AG04450 (cell line): Measurements from ENCODE around the gene COMMD10. TPM values are rescaled to one million over a fixed set of nuclear protein-coding genes. Genes with fewer than 3 reads are reported as not detected.

ENCODE experiments used
- CTCF ChIA-PET: fragments of 300-600, 350-600 bp; formaldehyde crosslinking; extraction: SDS; loops from one replicate; lab custom pipeline; 2022; ENCODE audit warnings: antibody characterized with exemption, inconsistent platforms; lab: Charles Lee
- POLR2A ChIA-PET: fragments of 350-600 bp; formaldehyde crosslinking; extraction: SDS; loops from one replicate; lab custom pipeline; 2021; ENCODE audit warnings: antibody characterized with exemption, inconsistent platforms; lab: Yijun Ruan, JAX
- DNase-seq: peaks from one replicate; pipeline ENCODE4 v3.0.0-alpha.2; 2011; ENCODE audit warnings: low read depth, low spot score
- H3K27ac ChIP-seq: one replicate; pipeline ENCODE4 v1.5.1; 2012; ENCODE audit warnings: low read depth, low read length, control low read depth
- H3K27me3 ChIP-seq: one replicate; pipeline ENCODE4 v1.6.0; 2012; ENCODE audit warnings: low read length; ENCODE audit not compliant: control insufficient read depth, insufficient read depth
- H3K4me3 ChIP-seq: 2 replicates; pipeline ENCODE4 v1.5.1; 2011; ENCODE audit warnings: mild to moderate bottlenecking, low read depth, low read length, control low read depth
- H3K9me3 ChIP-seq: 2 replicates; pipeline ENCODE4 v1.5.1; 2012; ENCODE audit warnings: low read length; ENCODE audit not compliant: control insufficient read depth, insufficient read depth
- polyA plus RNA-seq: library from polyadenylated mRNA; depleted of rRNA; stranded (reverse); fragments of >200 nt; gene quantifications from 2 replicates; pipeline ENCODE4 v1.2.3, GENCODE V29; 2011; rRNA removed
- small RNA-seq: library from RNA; depleted of rRNA; stranded (forward); fragments of <200 nt; gene quantifications from one replicate; pipeline ENCODE3, GENCODE V24; 2012; ENCODE audit warnings: low read depth; ENCODE audit not compliant: insufficient read length
- TF ChIP-seq, protein P1 (sequence below): IDR thresholded peaks from 2 replicates; pipeline ENCODE4 v1.5.1; 2011; ENCODE audit warnings: low read depth, low read length, control low read depth, inconsistent platforms

COMMD10 gene
- polyA plus RNA-seq, 1 experiment, result 28.2 TPM

- no peak for DNase-seq
- Histone ChIP-seq H3K27me3 (no peaks in the 10 kb centered on the region), H3K4me3 (no peak overlapping the region), H3K27ac (no peak overlapping the region), H3K9me3 (no peaks in the 10 kb centered on the region)
- ChIA-PET POLR2A (no interaction called here), CTCF (no interaction called here)
- TF ChIP-seq, protein P1, sequence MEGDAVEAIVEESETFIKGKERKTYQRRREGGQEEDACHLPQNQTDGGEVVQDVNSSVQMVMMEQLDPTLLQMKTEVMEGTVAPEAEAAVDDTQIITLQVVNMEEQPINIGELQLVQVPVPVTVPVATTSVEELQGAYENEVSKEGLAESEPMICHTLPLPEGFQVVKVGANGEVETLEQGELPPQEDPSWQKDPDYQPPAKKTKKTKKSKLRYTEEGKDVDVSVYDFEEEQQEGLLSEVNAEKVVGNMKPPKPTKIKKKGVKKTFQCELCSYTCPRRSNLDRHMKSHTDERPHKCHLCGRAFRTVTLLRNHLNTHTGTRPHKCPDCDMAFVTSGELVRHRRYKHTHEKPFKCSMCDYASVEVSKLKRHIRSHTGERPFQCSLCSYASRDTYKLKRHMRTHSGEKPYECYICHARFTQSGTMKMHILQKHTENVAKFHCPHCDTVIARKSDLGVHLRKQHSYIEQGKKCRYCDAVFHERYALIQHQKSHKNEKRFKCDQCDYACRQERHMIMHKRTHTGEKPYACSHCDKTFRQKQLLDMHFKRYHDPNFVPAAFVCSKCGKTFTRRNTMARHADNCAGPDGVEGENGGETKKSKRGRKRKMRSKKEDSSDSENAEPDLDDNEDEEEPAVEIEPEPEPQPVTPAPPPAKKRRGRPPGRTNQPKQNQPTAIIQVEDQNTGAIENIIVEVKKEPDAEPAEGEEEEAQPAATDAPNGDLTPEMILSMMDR, result no peak
Measured at GRCh38 chr5:116340799-116341198, 256.0 kb downstream of the COMMD10 start.

Small RNAs within 50 kb of the gene (small RNA-seq; reads per million reads assigned to genes)
- gene HMGN2P27 (not detected), gene RNU6-644P (not detected)

Other genes with a start within 250 kb of the COMMD10 start
- 112 and 154 TPM in 2 replicates for gene ATG12, start 243.5 kb upstream of the COMMD10 start, polyA plus RNA-seq
- gene AP3S1, start 243.1 kb upstream of the COMMD10 start, polyA plus RNA-seq, result 109 and 171 TPM in 2 replicates
- gene LVRN, start 122.5 kb upstream of the COMMD10 start, polyA plus RNA-seq, result 0.22 and 0.53 TPM in 2 replicates
- gene ARL14EPL, start 52.6 kb upstream of the COMMD10 start, polyA plus RNA-seq, result 0.05 TPM in 2 replicates